ENCODE results near the gene WNK1. TPM values are rescaled to one million over a fixed set of nuclear protein-coding genes. Genes with fewer than 3 reads are reported as not detected.

Gene WNK1
- total and polyA plus RNA-seq, 2 donors (not counting 3 experiments of a cell fraction or from before 2014, with no cell fraction given), result 46.3 to 108 TPM

DNA sequence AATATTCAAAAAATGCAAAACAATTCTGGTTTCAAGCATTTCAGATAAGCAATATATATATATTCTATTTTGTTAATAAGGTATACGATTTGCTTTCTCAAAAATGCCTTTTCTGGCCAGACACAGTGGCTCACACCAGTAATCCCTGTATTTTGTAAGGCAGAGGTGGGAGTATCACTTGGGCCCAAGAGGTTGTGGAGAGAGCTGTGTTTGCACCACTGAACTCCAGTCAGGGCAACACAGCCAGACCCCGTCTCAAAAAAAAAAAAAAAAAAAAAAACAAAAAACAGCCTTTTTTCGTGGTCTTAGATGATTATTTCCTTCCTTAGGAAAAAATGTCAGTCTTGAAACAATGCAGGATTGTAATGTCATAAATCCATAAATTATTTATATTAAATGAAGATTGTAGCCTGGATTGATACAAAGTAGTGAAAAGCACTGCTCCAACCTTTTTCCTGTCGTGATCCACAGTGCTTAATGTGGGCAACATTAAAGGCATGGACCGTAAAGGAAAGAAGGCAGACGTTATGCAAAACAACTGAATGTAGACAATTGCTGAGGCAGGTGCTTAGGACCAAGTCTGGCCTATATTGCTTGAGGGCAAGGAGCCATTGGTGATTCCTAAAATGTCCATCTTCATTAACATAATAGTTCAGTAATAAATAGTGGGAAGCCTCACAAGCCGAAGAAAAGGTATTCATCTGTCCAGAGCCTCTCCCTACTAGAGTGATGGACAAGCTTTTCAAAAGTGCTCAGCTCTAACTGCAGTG, 160.3 kb downstream of the WNK1 start:
- Histone ChIP-seq H3K9me1 (replicated peaks; ENCODE audit: control insufficient read depth, extremely low read depth, insufficient read depth, low read length) (no peaks in the 10 kb centered on the region), H3K4me3 (replicated peaks in 1 of 3; ENCODE audit: insufficient read depth in 1 of 3, low read depth in 1 of 3, low read length in 3 of 3) (no peak overlapping the region), H3K4me2 (ENCODE audit: insufficient read depth, low read length) (no peak overlapping the region), H3K36me3 (ENCODE audit: control insufficient read depth in 2 of 2, extremely low read depth in 1 of 2, insufficient read depth in 2 of 2, low read length in 2 of 2) (peaks cover 21 to 31% of the 10 kb centered on the region in 2 experiments), H3K79me2 (ENCODE audit: control insufficient read depth, insufficient read depth, low read length) (no peaks in the 10 kb centered on the region), H3K9ac (replicated peaks; ENCODE audit: extremely low read depth, insufficient read depth, low read length) (no peak overlapping the region), H3K9me3 (replicated peaks; ENCODE audit: control insufficient read depth, insufficient read depth, low read length) (no peaks in the 10 kb centered on the region), H3K27ac (ENCODE audit: insufficient read depth, low read depth, low read length) (no peak overlapping the region), H2AFZ (ENCODE audit: low read depth, low read length) (no peak overlapping the region), H3K4me1 (ENCODE audit: control insufficient read depth, extremely low read depth, insufficient read depth, low read length) (peaks cover 29% of the 10 kb centered on the region), H4K20me1 (replicated peaks; ENCODE audit: control insufficient read depth, extremely low read depth, insufficient read depth, low read length) (no peaks in the 10 kb centered on the region), H3K27me3 (ENCODE audit: control insufficient read depth in 2 of 2, insufficient read depth in 2 of 2, low read length in 2 of 2) (no peaks in the 10 kb centered on the region)
- dilution Hi-C loops (cut with MboI; ENCODE audit: extremely low pct_ligation_motif_present, low sequenced_read_pairs) (no loop called here), intact Hi-C loops (cut with micrococcal nuclease) (loop anchor here (5.0 kb wide), 1 partner anchor 180 kb away; no protein-coding TSS in a partner anchor)
- DNase-seq (ENCODE audit: low read depth, low spot score), result peak; percentile 47
- no TSS peak for BruUV-seq (replicated peaks)
- TF ChIP-seq MAX (IDR thresholded peaks at IDR 0.05; ENCODE audit: insufficient read depth, insufficient read length), result no peak
- TF ChIP-seq FOS (IDR thresholded peaks at IDR 0.05; ENCODE audit: borderline replicate concordance, insufficient read depth, low read length), result no peak
- no peak for TF ChIP-seq MYC (IDR thresholded peaks at IDR 0.05; ENCODE audit: low read depth, low read length)
- TF ChIP-seq POLR2AphosphoS5 (IDR thresholded peaks at IDR 0.05; ENCODE audit: insufficient read depth, low read depth, low read length), result no peak
- TF ChIP-seq JUN (IDR thresholded peaks at IDR 0.05; ENCODE audit: borderline replicate concordance, insufficient read depth, insufficient read length, low read depth), result no peak
- TF ChIP-seq GATA2 (IDR thresholded peaks at IDR 0.05; ENCODE audit: insufficient read depth, insufficient read length, low read depth, low read length), result no peak
- TF ChIP-seq CTCF (IDR thresholded peaks at IDR 0.05; ENCODE audit: extremely low read depth in 1 of 2, insufficient read depth in 1 of 2, low read depth in 1 of 2, low read length in 2 of 2), result no peak
- no peak for TF ChIP-seq POLR2A (IDR thresholded peaks at IDR 0.05; ENCODE audit: low read depth, low read length)
- TF ChIP-seq EZH2 (IDR thresholded peaks at IDR 0.05; ENCODE audit: borderline replicate concordance, low read depth, low read length, severe bottlenecking), result no peak
- FAIRE-seq, result peak; percentile 56
- ChIA-PET CTCF (interaction anchor here (0.7 to 6.0 kb wide), 2 partner anchors 180 to 671 kb away, joined by 4 to 53 read pairs; no protein-coding TSS in a partner anchor), POLR2A (interaction anchor here (0.6 kb wide), 1 partner anchor 132 kb away, joined by 3 read pairs; no protein-coding TSS in a partner anchor)

Data from endothelial cell of umbilical vein (primary cell).